Cardiac muscle cell (in vitro differentiated cells and primary cell): ENCODE measurements around the gene DVL3. TPM values are rescaled to one million over a fixed set of nuclear protein-coding genes. Genes with fewer than 3 reads are reported as not detected.

Experiments
- DNase-seq, 2 donors: peaks; one replicate each; pipeline versions ENCODE4 v3.0.0 to v3.0.0-alpha.2; 2010 to 2017; ENCODE audit warnings: low read depth in 1 of 2, low spot score in 1 of 2
- H3K27ac ChIP-seq: fragments of 200-600 bp; sonication (generic); 2 replicates; pipeline ENCODE4 v1.5.1; 2016
- H3K27me3 ChIP-seq: fragments of 200-600 bp; sonication (generic); 2 replicates; pipeline ENCODE4 v1.6.0; 2016; ENCODE audit warnings: control low read depth
- H3K36me3 ChIP-seq: fragments of 200-600 bp; sonication (generic); 2 replicates; pipeline ENCODE4 v1.5.1; 2016; ENCODE audit warnings: control low read depth
- H3K4me1 ChIP-seq: fragments of 200-600 bp; sonication (generic); 2 replicates; pipeline ENCODE4 v1.8.1; 2017; ENCODE audit warnings: low read depth, mild to moderate bottlenecking, mixed run types
- H3K4me3 ChIP-seq: fragments of 200-600 bp; sonication (generic); 2 replicates; pipeline ENCODE4 v1.5.1; 2016; ENCODE audit warnings: mild to moderate bottlenecking
- H3K9me3 ChIP-seq: fragments of 200-600 bp; sonication (generic); 2 replicates; pipeline ENCODE4 v1.5.1; 2017; ENCODE audit warnings: low read depth, mild to moderate bottlenecking, control low read depth
- CTCF ChIP-seq: IDR thresholded peaks from 2 replicates; pipeline ENCODE4 v1.5.1; 2012; ENCODE audit warnings: low read depth, mild to moderate bottlenecking, low read length
- polyA plus RNA-seq: library from polyadenylated mRNA; unstranded; fragments of >200 nt; fragmentation: Nextera tagmentation; extraction: Ambion mirVana; gene quantifications from 2 replicates; pipeline ENCODE4 v1.2.1, GENCODE V29; 2016
- total RNA-seq: library from RNA; depleted of rRNA; stranded (reverse); fragments of >200 nt; gene quantifications from 2 replicates; pipeline ENCODE4 v1.2.3, GENCODE V29; 2016

The DVL3 gene
- total and polyA plus RNA-seq, 2 experiments from 2014 or later: 135 to 150 TPM

GRCh38 chr3:184169896-184170875 is 15.0 kb downstream of the DVL3 start:
- peaks cover 48% of the 10 kb centered on the region for H3K36me3 ChIP-seq
- H3K4me3 ChIP-seq: no peak overlapping the region
- H3K9me3 ChIP-seq: no peaks in the 10 kb centered on the region
- no peaks in the 10 kb centered on the region for H3K4me1 ChIP-seq
- no peak overlapping the region for H3K27ac ChIP-seq
- DNase-seq: no peak
- no peak for TF ChIP-seq CTCF
- H3K27me3 ChIP-seq: no peaks in the 10 kb centered on the region

- Histone ChIP-seq H3K27me3 (no peaks in the 10 kb centered on the region), H3K9me3 (no peaks in the 10 kb centered on the region), H3K27ac (no peak overlapping the region), H3K4me1 (peaks cover 11% of the 10 kb centered on the region), H3K4me3 (no peak overlapping the region), H3K36me3 (peaks cover 35% of the 10 kb centered on the region)
- TF ChIP-seq CTCF: no peak
- peak in 1 of 2 donors; percentile 60 for DNase-seq
Observed at GRCh38 chr3:184171562-184171961, 16.4 kb downstream of the DVL3 start.

- H3K4me3 ChIP-seq: no peak overlapping the region
- peak in 1 of 2 donors; percentile 90 for DNase-seq
- H3K27ac ChIP-seq: peak overlapping the region; percentile 8
- no peak for TF ChIP-seq CTCF
- no peaks in the 10 kb centered on the region for H3K27me3 ChIP-seq
- H3K9me3 ChIP-seq: no peaks in the 10 kb centered on the region
- H3K4me1 ChIP-seq: peaks cover 21% of the 10 kb centered on the region
- peaks cover 22% of the 10 kb centered on the region for H3K36me3 ChIP-seq
Observed at GRCh38 chr3:184172681-184173373, 17.6 kb downstream of the DVL3 start.

GRCh38 chr3:184173374-184173722 is 18.2 kb downstream of the DVL3 start:
- DNase-seq: no peak
- Histone ChIP-seq H3K36me3 (peaks cover 17% of the 10 kb centered on the region), H3K9me3 (no peaks in the 10 kb centered on the region), H3K4me3 (no peak overlapping the region), H3K27ac (peak overlapping the region; percentile 84), H3K27me3 (no peaks in the 10 kb centered on the region), H3K4me1 (peaks cover 21% of the 10 kb centered on the region)
- TF ChIP-seq CTCF: no peak

GRCh38 chr3:184174284-184174645 is 19.1 kb downstream of the DVL3 start:
- H3K27me3 ChIP-seq: no peaks in the 10 kb centered on the region
- H3K36me3 ChIP-seq: peaks cover 17% of the 10 kb centered on the region
- H3K4me1 ChIP-seq: peaks cover 21% of the 10 kb centered on the region
- peak overlapping the region; percentile 84 for H3K27ac ChIP-seq
- no peak for TF ChIP-seq CTCF
- DNase-seq: no peak
- no peaks in the 10 kb centered on the region for H3K9me3 ChIP-seq
- no peak overlapping the region for H3K4me3 ChIP-seq
